T-helper 1 cell treated with Interleukin-12 subunit alpha and Interleukin-12 subunit beta and Interleukin-4 antibody, amounts not matched to agents 30 μg/mL and 1 μg/mL, for 36 hours (primary cell): ENCODE results near the gene PLA2G5.
"Not testable (repeated sequence)": the region's sequence is repeated elsewhere in the genome, so short reads cannot be mapped to it uniquely, and the experiment has no call there.

Source experiments
- H3K27ac Mint-ChIP-seq: one replicate; pipeline ENCODE4 v1.8.0; 2021; ENCODE audit warnings: mild to moderate bottlenecking, mixed read lengths
- H3K27me3 Mint-ChIP-seq: one replicate; pipeline ENCODE4 v1.8.0; 2021; ENCODE audit warnings: low read depth, mixed read lengths
- H3K36me3 Mint-ChIP-seq: one replicate; pipeline ENCODE4 v1.8.0; 2021; ENCODE audit warnings: low read depth, mixed read lengths
- H3K4me1 Mint-ChIP-seq: one replicate; pipeline ENCODE4 v1.8.0; 2021; ENCODE audit warnings: low read depth, mixed read lengths
- H3K4me3 Mint-ChIP-seq: one replicate; pipeline ENCODE4 v1.8.0; 2021; ENCODE audit warnings: mild to moderate bottlenecking, moderate library complexity, mixed read lengths
- H3K9me3 Mint-ChIP-seq: one replicate; pipeline ENCODE4 v1.8.0; 2021; ENCODE audit warnings: mixed read lengths

Gene PLA2G5, protein sequence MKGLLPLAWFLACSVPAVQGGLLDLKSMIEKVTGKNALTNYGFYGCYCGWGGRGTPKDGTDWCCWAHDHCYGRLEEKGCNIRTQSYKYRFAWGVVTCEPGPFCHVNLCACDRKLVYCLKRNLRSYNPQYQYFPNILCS

DNA sequence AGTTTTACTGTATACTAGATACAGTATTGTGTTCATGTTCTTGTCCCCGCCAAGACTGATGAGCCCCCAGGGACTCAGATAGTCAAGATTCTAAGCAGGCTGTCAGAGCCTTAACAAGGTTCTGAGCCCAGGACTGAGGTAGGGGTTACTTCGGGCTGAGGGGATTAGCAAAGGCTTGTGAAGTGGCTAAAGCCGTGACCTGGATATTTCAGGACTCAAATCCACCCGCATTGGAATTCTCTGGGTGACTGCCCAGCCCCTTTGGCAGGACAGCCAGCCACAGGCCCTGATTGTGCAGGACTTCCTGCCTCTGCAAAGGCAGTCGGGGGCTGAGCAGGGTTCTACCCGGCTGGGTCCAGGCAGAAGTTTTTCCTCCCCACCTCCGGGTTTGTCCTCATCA, at the start of gene PLA2G5:
TSS of gene PLA2G5 (plus strand) at position 321 of the 400 bp plus-strand sequence. CDS start 14,637 bp downstream, outside the sequence.
- H3K27me3 Mint-ChIP-seq = peaks cover 10% of the 10 kb centered on the region
- H3K27ac Mint-ChIP-seq = no peak within 1 kb of the TSS
- no peak within 1 kb of the TSS for H3K4me3 Mint-ChIP-seq
- H3K4me1 Mint-ChIP-seq = no peaks in the 10 kb centered on the region
- no peaks in the 10 kb centered on the region for H3K9me3 Mint-ChIP-seq
- H3K36me3 Mint-ChIP-seq = no peaks in the 10 kb centered on the region

DNA sequence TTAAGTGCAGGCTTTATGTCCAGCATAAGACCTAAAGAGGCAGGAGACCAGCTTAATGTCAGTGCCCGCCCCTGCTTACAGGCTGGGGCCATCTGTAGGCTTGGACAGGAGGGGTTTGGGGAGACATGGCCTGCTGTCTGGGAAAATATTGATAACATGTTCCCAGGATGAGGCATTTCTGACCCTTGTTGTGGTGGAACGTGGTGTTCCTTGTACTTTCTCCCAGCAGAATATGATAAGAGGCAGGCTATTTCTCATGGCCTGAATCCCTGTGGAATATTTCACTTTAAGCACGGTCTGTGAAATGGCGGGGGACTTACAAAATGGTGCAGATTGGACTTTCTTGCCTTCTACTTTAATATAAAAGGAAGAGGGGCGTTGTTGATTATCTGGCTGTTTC, 41.9 kb upstream of the PLA2G5 start:
- peaks cover 17% of the 10 kb centered on the region for H3K27me3 Mint-ChIP-seq

DNA sequence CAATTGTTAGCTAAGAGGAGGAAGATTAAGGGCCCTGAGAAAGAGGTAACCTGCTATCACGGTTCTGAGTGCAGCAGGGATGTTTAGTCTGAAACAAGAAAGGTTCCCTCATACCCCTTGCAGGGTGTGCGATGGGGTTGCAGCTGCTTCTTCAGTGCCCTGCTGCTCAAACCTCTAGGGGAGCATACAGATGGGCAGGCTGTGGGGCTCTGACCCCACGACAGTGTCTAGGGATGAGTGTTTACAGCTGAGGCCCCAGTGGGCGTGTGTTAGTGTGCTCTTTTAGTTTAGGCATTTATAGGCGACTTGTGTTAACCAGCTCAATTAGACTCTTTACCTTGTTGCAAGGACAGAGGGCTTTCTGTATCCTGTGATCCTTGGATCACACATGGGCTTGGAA, 41.3 kb upstream of the PLA2G5 start:
- H3K36me3 Mint-ChIP-seq = no peaks in the 10 kb centered on the region
- no peak overlapping the region for H3K4me3 Mint-ChIP-seq
- H3K4me1 Mint-ChIP-seq = no peaks in the 10 kb centered on the region
- peaks cover 17% of the 10 kb centered on the region for H3K27me3 Mint-ChIP-seq
- H3K9me3 Mint-ChIP-seq = peaks cover 6% of the 10 kb centered on the region
- H3K27ac Mint-ChIP-seq = no peak overlapping the region

More for the DNA sequence above, 41.9 kb upstream of the PLA2G5 start:
- Mint-ChIP-seq H3K9me3 (peaks cover 6% of the 10 kb centered on the region), H3K4me1 (no peaks in the 10 kb centered on the region), H3K4me3 (no peak overlapping the region), H3K36me3 (no peaks in the 10 kb centered on the region), H3K27ac (no peak overlapping the region)

DNA sequence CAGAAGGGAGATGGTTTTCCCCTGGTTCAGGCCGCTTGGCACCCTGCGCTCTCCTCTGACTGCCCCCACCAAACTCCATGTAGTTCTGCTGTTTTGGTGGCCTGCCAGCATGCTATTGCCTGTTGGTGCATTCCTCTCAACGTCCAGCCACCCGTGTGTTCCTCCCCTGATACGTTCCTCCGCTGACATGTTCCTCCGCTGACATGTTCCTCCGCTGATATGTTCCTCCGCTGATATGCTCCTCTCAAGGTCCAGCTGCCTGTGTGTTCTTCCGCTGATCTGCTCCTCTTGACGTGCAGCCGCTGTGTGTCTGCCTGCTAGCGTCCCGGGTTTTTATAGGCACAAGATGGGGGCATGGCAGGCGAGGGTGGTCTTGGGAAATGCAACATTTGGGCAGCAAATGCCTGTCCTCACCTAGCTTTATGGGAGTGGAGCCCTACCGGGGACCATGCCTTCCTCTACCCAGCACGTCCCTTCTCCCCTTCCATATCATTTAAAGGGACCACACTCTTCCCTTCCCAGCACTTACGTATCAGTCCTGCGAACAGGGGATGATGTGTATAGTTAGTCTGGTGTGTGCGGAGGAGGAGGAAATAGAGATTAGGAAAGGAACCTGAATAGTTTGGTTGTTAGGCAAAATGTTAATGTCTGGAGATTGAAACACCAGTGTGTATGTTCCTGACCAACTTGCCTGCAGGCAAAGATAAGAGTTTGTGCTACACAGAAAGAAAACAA, 40.6 kb upstream of the PLA2G5 start:
- H3K36me3 Mint-ChIP-seq = no peaks in the 10 kb centered on the region

DNA sequence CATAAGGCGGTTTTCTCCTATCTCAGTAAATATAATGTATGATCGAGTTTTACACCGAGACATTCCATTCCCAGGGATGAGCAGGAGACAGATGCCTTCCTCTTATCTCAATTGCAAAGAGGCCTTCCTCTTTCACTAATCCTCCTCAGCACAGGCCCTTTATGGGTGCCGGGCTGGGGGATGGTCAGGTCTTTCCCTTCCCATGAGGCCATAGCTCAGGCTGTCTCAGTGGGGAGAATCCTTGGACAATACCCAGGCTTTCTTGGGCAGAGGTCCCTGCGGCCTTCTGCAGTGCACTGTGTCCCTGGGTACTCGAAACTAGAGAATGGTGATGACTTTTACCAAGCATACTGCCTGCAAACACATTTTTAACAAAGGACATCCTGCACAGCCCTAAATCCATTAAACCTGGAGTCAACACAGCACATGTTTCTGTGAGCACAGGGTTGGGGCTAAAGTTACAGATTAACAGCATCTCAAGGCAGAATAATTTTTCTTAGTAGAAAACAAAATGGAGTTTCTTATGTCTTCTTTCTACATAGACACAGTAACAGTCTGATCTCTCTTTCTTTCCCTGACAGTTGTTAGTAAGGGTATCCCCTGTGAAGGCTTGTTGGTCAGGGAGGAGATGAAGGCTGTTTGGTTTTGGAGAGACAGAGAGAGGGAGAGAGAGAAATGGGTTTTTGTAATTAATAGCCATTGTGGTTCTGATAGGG, 39.4 kb upstream of the PLA2G5 start:
- H3K27ac Mint-ChIP-seq, H3K4me1 Mint-ChIP-seq, H3K36me3 Mint-ChIP-seq, H3K4me3 Mint-ChIP-seq: not testable (repeated sequence)
- H3K9me3 Mint-ChIP-seq = peaks cover 11% of the 10 kb centered on the region
- H3K27me3 Mint-ChIP-seq = peaks cover 12% of the 10 kb centered on the region

More for the DNA sequence above, 40.6 kb upstream of the PLA2G5 start:
- H3K4me1 Mint-ChIP-seq = no peaks in the 10 kb centered on the region
- H3K9me3 Mint-ChIP-seq = peaks cover 5% of the 10 kb centered on the region
- H3K27ac Mint-ChIP-seq = no peak overlapping the region
- peaks cover 12% of the 10 kb centered on the region for H3K27me3 Mint-ChIP-seq
- no peak overlapping the region for H3K4me3 Mint-ChIP-seq

DNA sequence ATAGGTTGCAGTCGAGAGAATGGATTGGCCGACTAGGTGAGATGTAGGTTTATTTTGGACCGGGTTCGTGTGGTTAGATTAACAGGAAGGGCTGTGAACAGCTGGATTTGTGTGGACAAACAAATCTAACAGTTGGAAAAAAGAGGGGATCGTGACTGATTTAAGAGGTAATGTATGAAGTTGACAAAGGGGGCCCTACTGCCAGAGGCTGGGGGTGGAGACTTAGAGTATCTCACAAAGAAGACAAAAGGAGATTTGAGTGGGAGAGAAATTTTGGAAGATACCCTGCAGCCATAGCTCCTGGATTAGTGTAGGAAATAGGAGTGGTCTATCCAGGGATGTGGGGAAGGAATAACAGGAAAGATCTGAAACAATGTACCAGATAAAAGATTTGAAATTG, 38.8 kb upstream of the PLA2G5 start:
- H3K4me3 Mint-ChIP-seq = no peak overlapping the region
- no peak overlapping the region for H3K27ac Mint-ChIP-seq
- H3K27me3 Mint-ChIP-seq = peaks cover 9% of the 10 kb centered on the region

DNA sequence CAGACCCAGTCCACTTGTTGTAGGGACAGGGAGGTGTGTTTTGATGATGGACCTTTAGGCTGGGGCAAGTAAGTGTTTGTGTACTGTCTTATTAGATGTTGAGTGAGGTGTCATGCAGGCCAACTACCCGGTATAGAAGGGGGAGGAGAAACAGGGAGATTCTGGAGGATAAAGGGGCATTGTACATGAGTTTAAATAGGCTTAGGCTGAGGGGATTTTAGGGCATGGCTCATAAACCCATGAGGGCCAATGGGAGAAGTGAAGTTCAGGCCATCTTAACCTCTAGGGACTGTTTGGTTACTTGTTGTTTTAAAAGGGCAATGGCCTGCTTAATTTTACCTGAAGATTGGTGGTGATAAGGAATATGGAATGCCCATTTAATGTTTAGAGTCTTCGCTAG, 38.2 kb upstream of the PLA2G5 start:
- peaks cover 2% of the 10 kb centered on the region for H3K27me3 Mint-ChIP-seq
- no peak overlapping the region for H3K27ac Mint-ChIP-seq
- peaks cover 17% of the 10 kb centered on the region for H3K9me3 Mint-ChIP-seq
- no peaks in the 10 kb centered on the region for H3K4me1 Mint-ChIP-seq
- no peaks in the 10 kb centered on the region for H3K36me3 Mint-ChIP-seq
- H3K4me3 Mint-ChIP-seq = no peak overlapping the region

More for the DNA sequence above, 38.8 kb upstream of the PLA2G5 start:
- Mint-ChIP-seq H3K36me3 (no peaks in the 10 kb centered on the region), H3K4me1 (no peaks in the 10 kb centered on the region), H3K9me3 (peaks cover 16% of the 10 kb centered on the region)

DNA sequence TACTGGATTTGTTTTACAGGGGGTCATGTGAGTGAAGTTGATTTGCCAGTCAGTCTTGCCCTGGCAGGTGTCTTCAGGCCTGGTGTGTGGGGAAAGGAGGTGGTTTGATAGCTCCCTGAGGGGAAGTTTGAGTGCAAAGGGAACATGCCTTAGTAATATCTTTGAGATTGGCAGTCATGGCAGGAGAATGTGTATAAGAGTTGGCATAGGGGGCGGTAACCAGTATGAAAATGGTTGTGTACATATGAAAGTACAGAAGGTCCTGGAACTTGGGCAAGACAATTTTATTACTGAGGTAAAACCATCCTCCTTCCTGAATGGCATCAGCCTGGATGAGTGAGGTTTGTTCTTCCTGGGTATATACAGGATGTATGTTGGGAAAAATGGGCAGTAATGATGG, 37.6 kb upstream of the PLA2G5 start:
- H3K4me1 Mint-ChIP-seq = no peaks in the 10 kb centered on the region
- no peak overlapping the region for H3K4me3 Mint-ChIP-seq

DNA sequence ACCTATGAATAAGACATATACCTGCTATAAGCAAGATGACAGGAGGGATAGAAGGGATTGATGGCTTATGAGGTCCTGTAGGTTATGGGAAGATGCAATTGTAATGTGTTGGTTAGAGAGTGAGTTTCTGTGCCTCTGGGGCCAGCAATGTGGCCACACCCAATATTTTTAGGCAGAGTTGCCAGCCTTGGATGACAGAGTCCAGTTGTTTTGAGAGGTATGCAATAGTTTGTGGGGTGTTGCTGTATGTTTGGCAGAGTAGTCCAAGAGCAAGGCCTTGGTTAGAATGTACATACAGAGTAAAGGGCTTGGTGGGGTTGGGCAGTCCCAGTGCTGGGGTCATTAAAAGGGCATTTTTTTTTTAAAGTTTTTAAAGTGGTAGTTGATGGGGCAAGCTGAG, 36.6 kb upstream of the PLA2G5 start:
- peaks cover 21% of the 10 kb centered on the region for H3K9me3 Mint-ChIP-seq
- no peak overlapping the region for H3K27ac Mint-ChIP-seq
- H3K4me3 Mint-ChIP-seq = no peak overlapping the region
- no peaks in the 10 kb centered on the region for H3K27me3 Mint-ChIP-seq
- peaks cover 2% of the 10 kb centered on the region for H3K4me1 Mint-ChIP-seq
- no peaks in the 10 kb centered on the region for H3K36me3 Mint-ChIP-seq

More for the DNA sequence above, 37.6 kb upstream of the PLA2G5 start:
- Mint-ChIP-seq H3K27me3 (no peaks in the 10 kb centered on the region), H3K36me3 (no peaks in the 10 kb centered on the region), H3K9me3 (peaks cover 21% of the 10 kb centered on the region), H3K27ac (no peak overlapping the region)

DNA sequence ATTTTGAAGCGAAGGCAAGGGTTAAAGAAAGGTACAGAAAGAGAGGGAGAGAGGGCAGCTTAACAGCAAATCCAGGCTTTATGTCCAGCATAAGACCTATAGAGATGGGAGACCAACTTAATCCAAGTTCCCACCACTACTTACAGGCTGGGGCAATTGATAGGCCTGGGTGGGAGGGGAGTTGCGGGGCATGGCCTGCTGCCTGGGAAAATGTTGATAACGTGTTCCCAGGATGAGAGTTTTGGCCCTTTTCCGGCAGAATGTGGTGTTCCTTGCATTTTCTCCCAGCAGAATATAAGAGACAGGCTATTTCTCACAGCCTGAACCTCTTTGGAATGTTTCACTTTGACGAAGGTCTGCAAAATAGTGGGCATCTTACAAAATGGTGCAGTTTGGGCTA, 34.9 kb upstream of the PLA2G5 start:
- Mint-ChIP-seq H3K36me3 (no peaks in the 10 kb centered on the region), H3K27me3 (peaks cover 4% of the 10 kb centered on the region), H3K9me3 (peaks cover 21% of the 10 kb centered on the region), H3K27ac (no peak overlapping the region), H3K4me3 (no peak overlapping the region), H3K4me1 (peaks cover 2% of the 10 kb centered on the region)

DNA sequence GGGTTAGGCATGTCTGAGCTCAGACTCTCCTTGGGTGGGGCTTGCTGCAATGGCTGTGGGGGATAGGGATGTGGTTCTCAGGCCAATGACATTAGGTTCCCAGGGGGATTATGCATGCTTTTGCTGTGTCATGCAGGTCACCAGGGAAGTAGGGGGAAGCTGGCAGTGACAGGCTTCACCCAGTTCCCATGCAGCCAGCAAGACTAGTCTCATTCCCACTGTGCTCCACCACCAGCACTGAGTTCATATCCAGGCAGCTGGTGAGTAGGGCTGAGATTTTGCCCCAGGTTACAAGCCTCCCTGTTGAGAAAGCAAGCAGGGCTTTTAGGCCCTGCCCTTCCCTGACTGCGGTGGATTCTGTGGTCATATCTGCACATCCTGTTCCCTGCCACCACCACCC, 32.1 kb upstream of the PLA2G5 start:
- H3K4me3 Mint-ChIP-seq = no peak overlapping the region

DNA sequence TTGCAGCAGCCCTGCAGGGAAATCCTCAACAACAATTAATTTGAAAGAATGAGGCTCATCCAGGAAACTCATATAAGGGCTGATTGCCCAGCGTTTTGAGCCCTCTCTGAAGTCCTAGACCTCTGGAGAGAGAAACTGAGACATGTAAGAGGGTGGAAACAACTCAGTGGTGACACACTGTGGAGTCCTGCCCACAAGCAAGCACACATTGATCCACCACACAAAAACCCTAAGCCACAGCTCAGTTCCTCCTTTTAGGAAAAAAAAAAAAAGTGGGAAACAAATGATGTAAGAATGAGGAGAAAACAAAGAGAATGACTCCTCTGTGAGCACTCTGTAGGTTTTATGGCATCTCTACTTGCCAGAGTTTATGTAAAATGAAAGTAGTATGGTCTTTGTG, 22.9 kb upstream of the PLA2G5 start:
- Mint-ChIP-seq H3K9me3 (peaks cover 23% of the 10 kb centered on the region), H3K27me3 (peaks cover 10% of the 10 kb centered on the region), H3K4me3 (no peak overlapping the region), H3K27ac (no peak overlapping the region), H3K36me3 (no peaks in the 10 kb centered on the region), H3K4me1 (no peaks in the 10 kb centered on the region)

More for the DNA sequence above, 32.1 kb upstream of the PLA2G5 start:
- H3K36me3 Mint-ChIP-seq = no peaks in the 10 kb centered on the region
- H3K27me3 Mint-ChIP-seq = peaks cover 4% of the 10 kb centered on the region
- H3K4me1 Mint-ChIP-seq = peaks cover 2% of the 10 kb centered on the region
- no peak overlapping the region for H3K27ac Mint-ChIP-seq
- peaks cover 21% of the 10 kb centered on the region for H3K9me3 Mint-ChIP-seq

DNA sequence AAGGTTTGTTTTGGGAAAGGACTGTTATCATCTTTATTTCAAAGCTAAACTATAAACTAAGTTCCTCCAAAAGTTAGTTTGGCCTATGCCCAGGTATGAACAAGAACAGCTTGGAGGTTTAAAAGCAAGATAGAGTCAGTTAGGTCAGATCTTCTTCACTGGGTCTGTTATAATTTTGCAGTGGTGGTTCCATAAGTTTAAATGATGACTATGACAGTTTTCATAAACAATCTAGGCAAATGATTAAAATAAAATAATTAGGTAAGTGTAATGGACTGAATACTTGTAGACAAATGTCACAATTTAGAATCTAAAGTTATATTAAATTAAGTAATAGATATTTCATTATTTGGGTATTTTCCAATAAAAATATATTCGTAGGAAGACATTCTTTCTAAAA, 21.4 kb upstream of the PLA2G5 start:
- Mint-ChIP-seq H3K27ac (no peak overlapping the region), H3K9me3 (peaks cover 35% of the 10 kb centered on the region), H3K4me3 (no peak overlapping the region), H3K27me3 (peaks cover 19% of the 10 kb centered on the region), H3K4me1 (no peaks in the 10 kb centered on the region), H3K36me3 (peaks cover under 1% of the 10 kb centered on the region)

DNA sequence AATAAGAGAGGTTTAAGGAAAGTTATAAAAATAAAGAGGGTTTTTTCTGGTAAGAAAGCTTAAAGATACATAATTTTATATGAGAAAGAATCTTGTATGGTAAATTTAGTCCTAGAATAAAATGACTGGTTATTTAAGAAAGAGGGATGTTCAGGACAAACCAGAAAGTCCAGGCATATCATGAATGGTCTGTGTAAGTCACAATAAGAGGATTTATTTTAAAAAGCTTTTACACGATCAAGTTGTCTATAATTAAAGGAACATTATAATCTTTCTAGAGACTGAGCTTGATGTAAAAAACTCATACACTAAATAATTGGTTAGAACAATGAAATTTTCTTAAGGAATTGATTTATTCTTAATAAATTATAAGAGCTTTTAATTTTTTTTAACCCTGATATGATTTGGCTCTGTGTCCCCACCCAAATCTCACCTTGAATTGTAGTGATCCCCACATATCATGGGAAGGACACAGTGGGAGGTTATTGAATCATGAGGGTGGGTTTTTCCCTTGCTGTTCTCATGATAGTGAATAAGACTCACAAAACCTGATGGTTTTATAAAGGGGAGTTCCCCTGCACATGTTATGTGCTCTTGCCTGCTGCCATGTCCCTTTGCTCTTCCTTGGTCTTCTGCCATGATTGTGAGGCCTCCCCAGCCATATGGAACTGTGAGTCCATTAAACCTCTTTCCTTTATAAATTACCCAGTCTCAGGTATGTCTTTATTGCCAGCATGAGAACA, 20.8 kb upstream of the PLA2G5 start:
- H3K4me1 Mint-ChIP-seq, H3K27ac Mint-ChIP-seq, H3K4me3 Mint-ChIP-seq, H3K36me3 Mint-ChIP-seq: not testable (repeated sequence)
- peaks cover 37% of the 10 kb centered on the region for H3K9me3 Mint-ChIP-seq
- H3K27me3 Mint-ChIP-seq = peaks cover 24% of the 10 kb centered on the region
